GM21381 (cell line): ENCODE results near the gene GRIP2.

Experiments used
- ATAC-seq: cut with Tn5 transposase; IDR thresholded peaks from one replicate; pipeline ENCODE4 v1.9.1; 2021; ENCODE audit warnings: mild to moderate bottlenecking, moderate library complexity; ENCODE audit not compliant: unreplicated experiment

GRIP2 gene

GRCh38 chr3:14488286-14489041 lies 51.7 kb downstream of the GRIP2 start:
- ATAC-seq, result no peak

- no peak for ATAC-seq
Measured at GRCh38 chr3:14487821-14488220, 52.3 kb downstream of the GRIP2 start.

GRCh38 chr3:14487086-14487485 lies 53.1 kb downstream of the GRIP2 start:
- no peak for ATAC-seq

- no peak for ATAC-seq
Measured at GRCh38 chr3:14486460-14486859, 53.7 kb downstream of the GRIP2 start.

GRCh38 chr3:14485981-14486380 lies 54.2 kb downstream of the GRIP2 start:
- no peak for ATAC-seq

- no peak for ATAC-seq
Measured at GRCh38 chr3:14484741-14485140, 55.4 kb downstream of the GRIP2 start.

GRCh38 chr3:14483286-14483685 lies 56.9 kb downstream of the GRIP2 start:
- no peak for ATAC-seq

GRCh38 chr3:14482271-14482721 lies 57.8 kb downstream of the GRIP2 start:
- no peak for ATAC-seq

GRCh38 chr3:14481646-14482036 lies 58.5 kb downstream of the GRIP2 start:
- ATAC-seq, result no peak

- ATAC-seq, result no peak
Measured at GRCh38 chr3:14481018-14481645, 59.0 kb downstream of the GRIP2 start.

- ATAC-seq, result no peak
Measured at GRCh38 chr3:14480207-14481017, 59.7 kb downstream of the GRIP2 start.

GRCh38 chr3:14479591-14479990 lies 60.6 kb downstream of the GRIP2 start:
- no peak for ATAC-seq

- ATAC-seq, result no peak
Measured at GRCh38 chr3:14478956-14479550, 61.1 kb downstream of the GRIP2 start.

GRCh38 chr3:14477311-14477935 lies 62.7 kb downstream of the GRIP2 start:
- ATAC-seq, result no peak

GRCh38 chr3:14476583-14477265 lies 63.4 kb downstream of the GRIP2 start:
- no peak for ATAC-seq

- ATAC-seq, result no peak
Measured at GRCh38 chr3:14475621-14476020, 64.5 kb downstream of the GRIP2 start.

- no peak for ATAC-seq
Measured at GRCh38 chr3:14474363-14475081, 65.6 kb downstream of the GRIP2 start.

GRCh38 chr3:14473411-14473891 lies 66.7 kb downstream of the GRIP2 start:
- ATAC-seq, result no peak
